ENCODE measurements around the gene KBTBD4.
"Not testable (repeated sequence)": the region's sequence is repeated elsewhere in the genome, so short reads cannot be mapped to it uniquely, and the experiment has no call there.

The KBTBD4 gene

GRCh38 chr11:47530721-47531120, 48.0 kb downstream of the KBTBD4 start:
- in situ Hi-C loops (cut with HindIII; ENCODE audit: low sequenced_read_pairs), result not testable (repeated sequence)

- in situ Hi-C loops (cut with HindIII; ENCODE audit: low sequenced_read_pairs), result no loop called here
These were observed 48.8 kb downstream of the KBTBD4 start for GRCh38 chr11:47529951-47530350.

GRCh38 chr11:47527186-47527585, 51.6 kb downstream of the KBTBD4 start:
- in situ Hi-C loops (cut with HindIII; ENCODE audit: low sequenced_read_pairs), result no loop called here

GRCh38 chr11:47526032-47526431, 52.7 kb downstream of the KBTBD4 start:
- in situ Hi-C loops (cut with HindIII; ENCODE audit: low sequenced_read_pairs), result not testable (repeated sequence)

GRCh38 chr11:47524291-47524874, 54.4 kb downstream of the KBTBD4 start:
- in situ Hi-C loops (cut with HindIII; ENCODE audit: low sequenced_read_pairs), result no loop called here

GRCh38 chr11:47523490-47524225, 55.1 kb downstream of the KBTBD4 start:
- in situ Hi-C loops (cut with HindIII; ENCODE audit: low sequenced_read_pairs), result no loop called here

Data from endothelial cell of hepatic sinusoid (primary cell).